PC-3 (cell line): ENCODE measurements around the gene GPX6. TPM values are rescaled to one million over a fixed set of nuclear protein-coding genes. Genes with fewer than 3 reads are reported as not detected.
"Not testable (repeated sequence)": the region's sequence is repeated elsewhere in the genome, so short reads cannot be mapped to it uniquely, and the experiment has no call there.

ENCODE experiments used
- ATAC-seq: fragments of 200-7000 bp; cut with Tn5 transposase; 2 replicates; pipeline ENCODE4 v1.9.1; 2020; ENCODE audit warnings: mild to moderate bottlenecking, moderate library complexity
- BruUV-seq: library from RNA; stranded (reverse); fragments of 400-500 nt; replicated peaks from 2 replicates; lab custom pipeline; 2021; lab: Mats Ljungman, UMichigan
- CTCF ChIA-PET: fragments of 300-600 bp; sonication (Branson Sonifier 250); formaldehyde crosslinking; loops from one replicate; lab custom pipeline; 2022; ENCODE audit warnings: antibody characterized with exemption; lab: Charles Lee
- POLR2A ChIA-PET: fragments of 300-600 bp; sonication (Branson Sonifier 250); formaldehyde crosslinking; loops from one replicate; lab custom pipeline; 2022; ENCODE audit warnings: antibody characterized with exemption; ENCODE audit not compliant: unreplicated experiment; lab: Charles Lee
- DNase-seq: peaks from one replicate; pipeline ENCODE4 v3.0.0-alpha.2; 2015
- H2AFZ ChIP-seq: fragments of 300-600 bp; sonication (generic); 2 replicates; pipeline ENCODE4 v1.6.0; 2016; ENCODE audit warnings: antibody characterized with exemption, low read length
- H3F3A ChIP-seq: fragments of 300-600 bp; sonication (generic); one replicate; pipeline ENCODE4 v1.6.0; 2017; ENCODE audit warnings: antibody characterized with exemption, low read length, control low read depth, mild to moderate bottlenecking; ENCODE audit not compliant: unreplicated experiment
- H3K27ac ChIP-seq: fragments of 300-600 bp; sonication (generic); 2 replicates; pipeline ENCODE4 v1.5.1; 2016; ENCODE audit warnings: mild to moderate bottlenecking, low read length
- H3K27me3 ChIP-seq: fragments of 300-600 bp; sonication (generic); 2 replicates; pipeline ENCODE4 v1.6.1; 2016; ENCODE audit warnings: low read length, mixed read lengths
- H3K36me3 ChIP-seq: fragments of 300-600 bp; sonication (generic); 2 replicates; pipeline ENCODE4 v1.6.1; 2016; ENCODE audit warnings: low read depth, mixed run types, low read length, mixed read lengths
- H3K4me1 ChIP-seq: fragments of 300-600 bp; sonication (generic); 2 replicates; pipeline ENCODE4 v1.5.1; 2016; ENCODE audit warnings: low read length; ENCODE audit not compliant: insufficient read depth
- H3K4me2 ChIP-seq: fragments of 300-600 bp; sonication (generic); 2 replicates; pipeline ENCODE4 v1.6.0; 2016; ENCODE audit warnings: low read length
- H3K4me3 ChIP-seq: fragments of 300-600 bp; sonication (generic); 2 replicates; pipeline ENCODE4 v1.5.1; 2016; ENCODE audit warnings: mild to moderate bottlenecking, low read length, mixed read lengths
- H3K79me2 ChIP-seq: fragments of 300-600 bp; sonication (generic); 2 replicates; pipeline ENCODE4 v1.6.1; 2017; ENCODE audit warnings: low read length, mixed read lengths
- H3K9ac ChIP-seq: fragments of 300-600 bp; sonication (generic); 2 replicates; pipeline ENCODE4 v1.6.0; 2016; ENCODE audit warnings: mild to moderate bottlenecking, low read length
- H3K9me2 ChIP-seq: fragments of 300-600 bp; sonication (generic); replicated peaks from 2 replicates; pipeline ENCODE4 v1.6.1; 2016; ENCODE audit warnings: mixed run types, low read length, mixed read lengths
- H3K9me3 ChIP-seq: fragments of 300-600 bp; sonication (generic); 2 replicates; pipeline ENCODE4 v1.6.1; 2016; ENCODE audit warnings: low read length, mixed read lengths
- H4K20me1 ChIP-seq: fragments of 300-600 bp; sonication (generic); 2 replicates; pipeline ENCODE4 v1.6.1; 2016; ENCODE audit warnings: low read length, mixed read lengths
- CTCF ChIP-seq: fragments of 300-600 bp; sonication (generic); conservative IDR thresholded peaks from 2 replicates; pipeline ENCODE4 v1.5.1; 2017; ENCODE audit warnings: antibody characterized with exemption, low read depth, mild to moderate bottlenecking, low read length
- EZH2 ChIP-seq: fragments of 300-600 bp; sonication (generic); IDR thresholded peaks from one replicate; pipeline ENCODE4 v1.6.1; 2017; ENCODE audit warnings: antibody characterized with exemption, mild to moderate bottlenecking, low read length; ENCODE audit not compliant: unreplicated experiment
- EZH2phosphoT487 ChIP-seq: fragments of 300-600 bp; sonication (generic); IDR thresholded peaks from 2 replicates; pipeline ENCODE4 v1.6.1; 2018; ENCODE audit warnings: mild to moderate bottlenecking, antibody characterized with exemption, low read length, borderline replicate concordance
- intact Hi-C: fragments of 100-400 bp; cut with micrococcal nuclease; formaldehyde crosslinking; loops from 2 replicates; pipeline ENCODE4 v1.9.0; 2023
- total RNA-seq: library from RNA; depleted of rRNA; stranded (reverse); fragments of >200 nt; gene quantifications from 2 replicates; pipeline ENCODE4 v1.2.3, GENCODE V29; 2014

Gene GPX6
- total RNA-seq, 1 experiment from 2014 or later, result not detected

- no peaks in the 10 kb centered on the region for H3F3A ChIP-seq
- peaks cover 85% of the 10 kb centered on the region for H3K27me3 ChIP-seq
- H3K27ac ChIP-seq, result no peak overlapping the region
- BruUV-seq, result no TSS peak
- no peaks in the 10 kb centered on the region for H3K9me3 ChIP-seq
- H3K9me2 ChIP-seq, result no peaks in the 10 kb centered on the region
- H3K4me1 ChIP-seq, result no peaks in the 10 kb centered on the region
- DNase-seq, result no peak
- TF ChIP-seq EZH2phosphoT487 (no peak), EZH2 (no peak), CTCF (no peak)
- no peak overlapping the region for H3K4me3 ChIP-seq
- ATAC-seq, result no peak
- CTCF ChIA-PET, result no interaction called here
- H3K79me2 ChIP-seq, result no peaks in the 10 kb centered on the region
- H3K36me3 ChIP-seq, result no peaks in the 10 kb centered on the region
- H2AFZ ChIP-seq, result no peak overlapping the region
- H3K9ac ChIP-seq, result no peak overlapping the region
- intact Hi-C loops, result no loop called here
- POLR2A ChIA-PET, result no interaction called here
- no peaks in the 10 kb centered on the region for H4K20me1 ChIP-seq
- no peak overlapping the region for H3K4me2 ChIP-seq
Measured at GRCh38 chr6:28517964-28518363, 2.4 kb upstream of the GPX6 start.

- ATAC-seq, H2AFZ ChIP-seq, H3K9me3 ChIP-seq, H3K9ac ChIP-seq, H3K4me2 ChIP-seq, H3K4me1 ChIP-seq, DNase-seq, BruUV-seq, intact Hi-C loops, H3K27ac ChIP-seq, CTCF ChIA-PET, H3K79me2 ChIP-seq, POLR2A ChIA-PET, H3K9me2 ChIP-seq, H3F3A ChIP-seq, H3K36me3 ChIP-seq, H3K4me3 ChIP-seq, H4K20me1 ChIP-seq: not testable (repeated sequence)
- H3K27me3 ChIP-seq, result peaks cover 59% of the 10 kb centered on the region
Measured at GRCh38 chr6:28512387-28512786, 3.2 kb downstream of the GPX6 start.

- Histone ChIP-seq H3K4me3 (no peak overlapping the region), H3K27ac (no peak overlapping the region), H3K9me3 (no peaks in the 10 kb centered on the region), H3F3A (no peaks in the 10 kb centered on the region), H3K79me2 (no peaks in the 10 kb centered on the region), H4K20me1 (no peaks in the 10 kb centered on the region), H3K4me2 (no peak overlapping the region), H3K9me2 (no peaks in the 10 kb centered on the region), H2AFZ (no peak overlapping the region), H3K4me1 (no peaks in the 10 kb centered on the region), H3K27me3 (peaks cover 57% of the 10 kb centered on the region), H3K36me3 (no peaks in the 10 kb centered on the region), H3K9ac (no peak overlapping the region)
- ATAC-seq (no peak), DNase-seq (no peak)
- no TSS peak for BruUV-seq
- TF ChIP-seq EZH2, result no peak
- TF ChIP-seq EZH2phosphoT487, result no peak
- TF ChIP-seq CTCF, result no peak
- intact Hi-C loops, result no loop called here
- ChIA-PET POLR2A (no interaction called here), CTCF (no interaction called here)
Measured at GRCh38 chr6:28511628-28512300, 3.8 kb downstream of the GPX6 start.
